MV-4-11 (cell line): ENCODE measurements around the gene ENPP3.

ENCODE experiments used
- DNase-seq: peaks from one replicate; lab custom pipeline; 2025; lab: John Stamatoyannopoulos, UW

The ENPP3 gene

GRCh38 chr6:131642987-131643611, 6.0 kb downstream of the ENPP3 start:
- DNase-seq: no peak

- no peak for DNase-seq
These were observed 6.9 kb downstream of the ENPP3 start for GRCh38 chr6:131643855-131644460.

GRCh38 chr6:131644921-131645320, 7.8 kb downstream of the ENPP3 start:
- DNase-seq: no peak

- DNase-seq: no peak
These were observed 8.7 kb downstream of the ENPP3 start for GRCh38 chr6:131645846-131646245.

GRCh38 chr6:131646249-131646670, 9.2 kb downstream of the ENPP3 start:
- no peak for DNase-seq

- no peak for DNase-seq
These were observed 14.7 kb downstream of the ENPP3 start for GRCh38 chr6:131651782-131652181.

GRCh38 chr6:131652472-131652871, 15.4 kb downstream of the ENPP3 start:
- DNase-seq: no peak

GRCh38 chr6:131654326-131654725, 17.2 kb downstream of the ENPP3 start:
- DNase-seq: no peak

GRCh38 chr6:131655387-131655786, 18.3 kb downstream of the ENPP3 start:
- no peak for DNase-seq

GRCh38 chr6:131655951-131656350, 18.8 kb downstream of the ENPP3 start:
- DNase-seq: no peak

- DNase-seq: no peak
These were observed 19.6 kb downstream of the ENPP3 start for GRCh38 chr6:131656667-131657066.

- no peak for DNase-seq
These were observed 20.1 kb downstream of the ENPP3 start for GRCh38 chr6:131657222-131657621.

GRCh38 chr6:131657630-131658111, 20.6 kb downstream of the ENPP3 start:
- peak; percentile 59 for DNase-seq

GRCh38 chr6:131658287-131658686, 21.2 kb downstream of the ENPP3 start:
- DNase-seq: no peak

- peak; percentile 81 for DNase-seq
These were observed 23.1 kb downstream of the ENPP3 start for GRCh38 chr6:131660195-131660594.

GRCh38 chr6:131663578-131664165, 26.6 kb downstream of the ENPP3 start:
- DNase-seq: no peak

GRCh38 chr6:131669891-131670290, 32.8 kb downstream of the ENPP3 start:
- DNase-seq: no peak

- no peak for DNase-seq
These were observed 36.1 kb downstream of the ENPP3 start for GRCh38 chr6:131673184-131673583.

GRCh38 chr6:131678442-131678841, 41.3 kb downstream of the ENPP3 start:
- DNase-seq: no peak

- no peak for DNase-seq
These were observed 43.8 kb downstream of the ENPP3 start for GRCh38 chr6:131680868-131681267.

GRCh38 chr6:131681585-131681984, 44.5 kb downstream of the ENPP3 start:
- DNase-seq: no peak

- no peak for DNase-seq
These were observed 45.3 kb downstream of the ENPP3 start for GRCh38 chr6:131682442-131682841.

GRCh38 chr6:131683479-131683878, 46.4 kb downstream of the ENPP3 start:
- DNase-seq: peak; percentile 4
